GM21360 (cell line): ENCODE measurements around the gene BEND5.

Source experiments
- ATAC-seq: cut with Tn5 transposase; IDR thresholded peaks from one replicate; pipeline ENCODE4 v1.9.1; 2021; ENCODE audit warnings: mild to moderate bottlenecking, moderate library complexity; ENCODE audit not compliant: unreplicated experiment

BEND5 gene

DNA sequence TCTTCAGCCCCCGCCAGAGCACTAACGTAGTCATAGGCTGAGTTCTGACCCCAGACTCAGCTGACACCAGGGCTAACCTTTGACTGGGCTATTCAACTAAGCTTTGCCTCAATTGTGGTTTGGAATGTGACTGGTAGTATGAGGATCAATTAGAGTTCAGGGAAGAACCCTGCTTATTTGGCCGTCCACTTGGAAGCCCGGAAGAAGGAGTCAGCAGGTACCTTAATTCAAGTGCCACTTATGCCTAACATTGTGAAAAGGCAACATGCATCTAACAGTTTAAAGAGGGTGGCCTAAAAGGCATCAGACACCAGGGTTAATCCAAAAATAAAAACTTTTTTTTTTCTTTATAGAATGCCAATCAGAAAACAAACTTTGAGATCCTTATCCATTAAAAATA, 92.3 kb downstream of the BEND5 start:
- no peak for ATAC-seq

DNA sequence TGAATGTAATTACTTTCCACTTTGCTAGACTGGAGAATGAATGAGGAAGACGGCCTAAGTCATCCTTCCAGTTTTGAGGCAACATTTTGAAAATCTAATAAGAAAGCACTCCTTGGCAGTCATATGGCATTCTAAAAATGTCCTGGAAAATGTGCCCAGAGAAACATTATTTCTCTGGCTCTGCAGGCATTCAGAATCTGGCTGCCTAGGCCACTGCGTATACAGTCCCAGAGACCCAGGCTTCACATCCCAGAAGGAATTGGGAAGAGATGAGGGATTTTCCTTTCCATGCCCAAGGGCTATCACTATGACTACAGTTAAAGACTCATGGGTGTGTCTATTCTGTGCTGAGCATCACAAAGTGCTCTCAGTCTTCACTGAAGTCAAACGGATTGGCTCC, 92.9 kb downstream of the BEND5 start:
- ATAC-seq = no peak

DNA sequence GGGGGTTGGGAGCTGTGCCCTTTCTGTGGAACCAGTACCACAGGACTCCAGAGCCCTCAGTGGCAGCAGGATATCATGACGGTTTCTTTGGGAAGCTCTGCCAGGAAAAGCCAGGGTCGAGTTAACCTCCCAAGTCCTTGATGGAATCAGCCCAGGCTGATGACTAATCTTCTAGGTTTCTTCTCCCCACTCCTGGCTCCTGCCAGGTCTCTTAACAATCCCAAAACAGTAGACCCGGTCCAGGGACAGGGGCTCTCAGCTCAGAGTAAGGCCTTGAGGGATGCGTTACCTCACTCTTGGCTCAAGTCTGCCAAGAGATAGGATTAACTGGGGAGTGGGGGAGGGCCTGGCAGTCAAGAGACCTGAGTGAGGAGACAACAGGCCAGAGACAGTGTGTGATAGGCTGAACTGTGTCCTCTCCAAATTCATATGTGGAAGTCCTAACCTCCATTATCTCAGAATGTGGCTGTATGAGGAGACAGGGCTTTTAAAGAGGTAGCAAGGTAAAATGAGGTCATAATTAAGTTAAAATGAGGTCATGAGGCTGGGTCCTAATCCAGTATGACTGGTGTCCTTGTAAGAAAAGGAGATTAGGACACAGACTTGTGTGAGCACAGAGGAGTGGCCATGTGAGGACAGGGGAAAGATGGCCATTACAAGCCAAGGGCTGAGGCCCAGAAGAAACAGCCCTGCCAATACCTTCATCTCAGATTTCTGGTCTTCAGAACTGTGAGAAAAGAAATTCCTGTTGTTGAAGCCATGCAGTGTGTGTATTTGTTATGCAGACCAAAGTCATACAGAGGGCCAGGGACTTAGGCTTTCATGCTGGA, 95.0 kb downstream of the BEND5 start:
- ATAC-seq = no peak

DNA sequence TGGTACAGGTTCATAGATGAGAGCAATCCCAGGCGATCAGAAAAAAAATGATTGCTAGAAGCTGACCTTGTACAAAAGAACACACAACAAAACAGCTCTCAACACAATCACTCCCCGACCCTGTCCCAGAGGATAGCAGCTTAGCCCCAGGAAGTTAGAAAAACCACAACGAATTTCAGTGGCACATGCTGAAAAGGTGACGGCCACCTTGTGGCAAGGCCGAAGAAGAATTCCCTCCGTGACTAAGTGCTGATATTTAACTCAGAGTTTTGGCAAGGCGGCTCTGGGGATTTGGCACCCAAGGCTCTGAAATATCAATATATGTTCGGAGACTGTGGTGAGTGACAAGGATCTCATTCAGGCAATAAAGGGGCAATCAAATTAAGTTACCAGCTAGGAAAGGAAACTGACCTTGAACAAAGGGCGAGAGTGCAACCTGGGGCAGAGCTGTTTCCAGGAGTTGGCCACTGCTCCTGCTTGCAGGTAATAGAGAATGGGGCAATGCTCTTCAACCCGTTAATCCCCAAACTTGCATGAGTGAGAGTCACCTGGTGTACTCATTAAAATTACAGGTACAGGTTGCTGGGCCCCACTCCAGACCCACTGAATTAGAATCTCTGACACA, 96.2 kb downstream of the BEND5 start:
- no peak for ATAC-seq

GRCh38 chr1:48679859-48680258, 96.8 kb downstream of the BEND5 start:
- ATAC-seq = no peak

DNA sequence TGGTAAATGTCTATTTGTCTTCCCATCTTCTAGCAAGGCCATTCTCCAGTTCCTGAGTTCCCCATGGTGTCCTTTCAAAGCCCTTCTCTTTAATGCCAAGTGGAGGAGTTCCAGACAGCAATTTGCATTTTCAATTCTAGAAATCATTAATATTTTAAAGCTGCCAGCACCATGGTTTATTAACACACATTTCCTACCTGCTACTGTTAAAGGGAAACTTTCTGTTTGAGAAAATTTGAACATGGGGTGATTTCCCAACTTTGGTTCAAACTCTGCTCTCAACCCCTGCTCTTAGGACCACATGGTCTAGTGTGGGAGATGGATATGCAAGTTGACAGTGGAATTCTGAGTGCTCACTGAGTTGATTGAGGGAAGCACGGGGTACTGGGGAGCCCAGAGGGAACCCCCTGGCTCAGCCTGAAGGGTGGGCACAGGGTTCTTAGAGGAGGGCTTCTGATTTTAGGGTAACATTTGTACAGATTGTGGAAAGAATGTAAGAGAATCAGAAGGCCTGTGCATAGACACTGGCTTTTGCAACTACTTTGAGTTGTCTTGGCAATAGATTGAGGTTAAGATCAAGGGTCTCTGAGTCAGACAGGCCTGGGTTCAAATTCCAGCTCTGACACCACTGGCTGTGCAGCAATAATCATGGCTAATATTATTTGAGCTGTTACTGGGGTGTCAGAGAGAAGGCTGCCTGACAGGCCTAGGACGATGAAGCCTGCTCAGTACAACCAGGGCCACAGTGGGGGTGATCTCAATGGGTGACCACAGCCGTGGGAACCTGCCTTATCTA, 97.8 kb downstream of the BEND5 start:
- no peak for ATAC-seq
